Calu3 (cell line): ENCODE data around the gene CYP26A1. TPM values are rescaled to one million over a fixed set of nuclear protein-coding genes. Genes with fewer than 3 reads are reported as not detected.

Experiments
- BruUV-seq: library from RNA; stranded (reverse); fragments of 400-500 nt; replicated peaks from 2 replicates; lab custom pipeline; 2021; lab: Mats Ljungman, UMichigan
- CTCF ChIA-PET: fragments of 300-600 bp; sonication (Branson Sonifier 250); formaldehyde crosslinking; loops from one replicate; lab custom pipeline; 2022; ENCODE audit warnings: antibody characterized with exemption; lab: Charles Lee
- DNase-seq: peaks from one replicate; pipeline ENCODE4 v3.0.0; 2022
- H3K27ac Mint-ChIP-seq: one replicate; pipeline ENCODE4 v1.8.0; 2022; ENCODE audit warnings: mixed read lengths; ENCODE audit not compliant: unreplicated experiment
- H3K27me3 Mint-ChIP-seq: one replicate; pipeline ENCODE4 v1.8.0; 2022; ENCODE audit warnings: mixed read lengths; ENCODE audit not compliant: unreplicated experiment
- H3K36me3 Mint-ChIP-seq: one replicate; pipeline ENCODE4 v1.8.0; 2022; ENCODE audit warnings: mild to moderate bottlenecking, moderate library complexity, mixed read lengths; ENCODE audit not compliant: insufficient read depth, unreplicated experiment
- H3K4me1 Mint-ChIP-seq: one replicate; pipeline ENCODE4 v1.8.0; 2022; ENCODE audit warnings: mild to moderate bottlenecking, low read depth, mixed read lengths; ENCODE audit not compliant: unreplicated experiment
- H3K4me3 Mint-ChIP-seq: one replicate; pipeline ENCODE4 v1.8.0; 2022; ENCODE audit warnings: mild to moderate bottlenecking, low read depth, moderate library complexity, mixed read lengths; ENCODE audit not compliant: unreplicated experiment
- H3K9me3 Mint-ChIP-seq: one replicate; pipeline ENCODE4 v1.8.0; 2022; ENCODE audit warnings: low read depth, mixed read lengths; ENCODE audit not compliant: unreplicated experiment
- intact Hi-C: fragments of 100-400 bp; cut with micrococcal nuclease; formaldehyde crosslinking; loops from one replicate; pipeline ENCODE4 v1.10.0; 2022; ENCODE audit not compliant: unreplicated experiment
- total RNA-seq: library from RNA; stranded (reverse); gene quantifications from 2 replicates; pipeline ENCODE4 v1.2.3, GENCODE V29; 2022
- TF ChIP-seq, protein P1 (sequence below): fragments of 200-600 bp; IDR thresholded peaks from one replicate; pipeline ENCODE4 v1.8.0; 2022; ENCODE audit warnings: antibody characterized with exemption; ENCODE audit not compliant: unreplicated experiment

The CYP26A1 gene
- total RNA-seq, 1 experiment from 2014 or later: 2.1 TPM

GRCh38 chr10:93072713-93073538, 767 bp upstream of the CYP26A1 start:
- no TSS peak for BruUV-seq
- TF ChIP-seq, protein P1, sequence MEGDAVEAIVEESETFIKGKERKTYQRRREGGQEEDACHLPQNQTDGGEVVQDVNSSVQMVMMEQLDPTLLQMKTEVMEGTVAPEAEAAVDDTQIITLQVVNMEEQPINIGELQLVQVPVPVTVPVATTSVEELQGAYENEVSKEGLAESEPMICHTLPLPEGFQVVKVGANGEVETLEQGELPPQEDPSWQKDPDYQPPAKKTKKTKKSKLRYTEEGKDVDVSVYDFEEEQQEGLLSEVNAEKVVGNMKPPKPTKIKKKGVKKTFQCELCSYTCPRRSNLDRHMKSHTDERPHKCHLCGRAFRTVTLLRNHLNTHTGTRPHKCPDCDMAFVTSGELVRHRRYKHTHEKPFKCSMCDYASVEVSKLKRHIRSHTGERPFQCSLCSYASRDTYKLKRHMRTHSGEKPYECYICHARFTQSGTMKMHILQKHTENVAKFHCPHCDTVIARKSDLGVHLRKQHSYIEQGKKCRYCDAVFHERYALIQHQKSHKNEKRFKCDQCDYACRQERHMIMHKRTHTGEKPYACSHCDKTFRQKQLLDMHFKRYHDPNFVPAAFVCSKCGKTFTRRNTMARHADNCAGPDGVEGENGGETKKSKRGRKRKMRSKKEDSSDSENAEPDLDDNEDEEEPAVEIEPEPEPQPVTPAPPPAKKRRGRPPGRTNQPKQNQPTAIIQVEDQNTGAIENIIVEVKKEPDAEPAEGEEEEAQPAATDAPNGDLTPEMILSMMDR: no peak
- H3K4me3 Mint-ChIP-seq: peak overlapping the region; percentile 81

GRCh38 chr10:93074147-93074596, 479 bp downstream of the CYP26A1 start:
- Mint-ChIP-seq H3K27ac (no peak overlapping the region), H3K36me3 (peaks cover 31% of the 10 kb centered on the region), H3K27me3 (peaks cover 10% of the 10 kb centered on the region), H3K4me3 (peak overlapping the region; percentile 81), H3K9me3 (no peaks in the 10 kb centered on the region), H3K4me1 (no peaks in the 10 kb centered on the region)
- DNase-seq: peak; percentile 47
- BruUV-seq: no TSS peak
- CTCF ChIA-PET: interaction anchor here (0.6 kb wide), 1 partner anchor 35 kb away, joined by 3 read pairs; no protein-coding TSS in a partner anchor
- intact Hi-C loops: no loop called here
- TF ChIP-seq, protein P1: peak; percentile 23

More at GRCh38 chr10:93072713-93073538, 767 bp upstream of the CYP26A1 start:
- peaks cover 10% of the 10 kb centered on the region for H3K27me3 Mint-ChIP-seq
- no peak overlapping the region for H3K27ac Mint-ChIP-seq
- intact Hi-C loops: no loop called here
- peaks cover 31% of the 10 kb centered on the region for H3K36me3 Mint-ChIP-seq
- CTCF ChIA-PET: interaction anchor here (0.6 kb wide), 1 partner anchor 264 kb away, joined by 4 read pairs; no protein-coding TSS in a partner anchor
- no peaks in the 10 kb centered on the region for H3K4me1 Mint-ChIP-seq
- peak; percentile 4 for DNase-seq
- H3K9me3 Mint-ChIP-seq: no peaks in the 10 kb centered on the region

- Mint-ChIP-seq H3K36me3 (peaks cover 31% of the 10 kb centered on the region), H3K9me3 (no peaks in the 10 kb centered on the region), H3K27me3 (peaks cover 10% of the 10 kb centered on the region), H3K4me1 (peaks cover under 1% of the 10 kb centered on the region), H3K27ac (no peak overlapping the region), H3K4me3 (peak overlapping the region; percentile 81)
- TF ChIP-seq, protein P1: no peak
- no TSS peak for BruUV-seq
- no peak for DNase-seq
- intact Hi-C loops: no loop called here
- CTCF ChIA-PET: no interaction called here
These were observed 1.1 kb downstream of the CYP26A1 start for GRCh38 chr10:93074597-93075368.

GRCh38 chr10:93075369-93076221, 1.9 kb downstream of the CYP26A1 start:
- peaks cover 10% of the 10 kb centered on the region for H3K27me3 Mint-ChIP-seq
- H3K9me3 Mint-ChIP-seq: no peaks in the 10 kb centered on the region
- TF ChIP-seq, protein P1: no peak
- CTCF ChIA-PET: interaction anchor here (0.5 kb wide), 1 partner anchor 53 kb away, joined by 6 read pairs; no protein-coding TSS in a partner anchor
- intact Hi-C loops: no loop called here
- no peak for DNase-seq
- H3K36me3 Mint-ChIP-seq: peaks cover 31% of the 10 kb centered on the region
- H3K27ac Mint-ChIP-seq: no peak overlapping the region
- H3K4me1 Mint-ChIP-seq: peaks cover 8% of the 10 kb centered on the region
- no peak overlapping the region for H3K4me3 Mint-ChIP-seq
- BruUV-seq: no TSS peak
